Suprapubic skin (tissue), 3 donors: ENCODE results near the gene RABEP1.

Source experiments
- EP300 ChIP-seq: sonication (generic); formaldehyde crosslinking; IDR thresholded peaks from one replicate; pipeline ENCODE4 v1.6.1; 2017; ENCODE audit warnings: antibody characterized with exemption
- POLR2A ChIP-seq, 2 donors: fragments of 450-650 bp; IDR thresholded peaks; one replicate each; pipeline ENCODE4 v1.6.1; 2017; ENCODE audit warnings: antibody characterized with exemption in 2 of 2, mild to moderate bottlenecking in 2 of 2, moderate library complexity in 2 of 2
- TF ChIP-seq, protein P1 (sequence below), 2 donors: fragments of 200-600 bp in 1 of 2; fragments of 450-650 bp in 1 of 2; sonication (generic) in 1 of 2; IDR thresholded peaks; one replicate each; pipeline ENCODE4 v1.5.1; 2016 to 2019; ENCODE audit warnings: antibody characterized with exemption in 2 of 2, mild to moderate bottlenecking in 1 of 2, moderate library complexity in 1 of 2

DNA sequence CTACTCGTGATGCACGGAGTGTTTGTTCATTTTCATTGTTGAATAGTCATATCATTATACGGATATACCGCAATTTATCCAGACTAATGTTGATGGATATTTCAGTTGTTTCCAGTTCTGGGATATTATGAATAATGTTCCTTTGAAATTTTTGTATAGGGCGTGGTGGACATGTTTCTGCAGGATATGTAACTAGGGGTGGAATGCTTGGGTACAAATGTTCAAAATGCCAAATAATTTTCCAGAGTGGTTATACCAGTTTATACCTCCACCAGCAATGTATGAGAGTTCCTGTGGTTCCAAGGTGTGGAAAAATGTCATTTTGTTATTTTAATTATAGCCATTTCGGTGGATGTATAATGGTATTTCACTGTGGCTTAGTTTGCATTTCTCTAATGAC is 83.7 kb downstream of the RABEP1 start:
- TF ChIP-seq, protein P1, sequence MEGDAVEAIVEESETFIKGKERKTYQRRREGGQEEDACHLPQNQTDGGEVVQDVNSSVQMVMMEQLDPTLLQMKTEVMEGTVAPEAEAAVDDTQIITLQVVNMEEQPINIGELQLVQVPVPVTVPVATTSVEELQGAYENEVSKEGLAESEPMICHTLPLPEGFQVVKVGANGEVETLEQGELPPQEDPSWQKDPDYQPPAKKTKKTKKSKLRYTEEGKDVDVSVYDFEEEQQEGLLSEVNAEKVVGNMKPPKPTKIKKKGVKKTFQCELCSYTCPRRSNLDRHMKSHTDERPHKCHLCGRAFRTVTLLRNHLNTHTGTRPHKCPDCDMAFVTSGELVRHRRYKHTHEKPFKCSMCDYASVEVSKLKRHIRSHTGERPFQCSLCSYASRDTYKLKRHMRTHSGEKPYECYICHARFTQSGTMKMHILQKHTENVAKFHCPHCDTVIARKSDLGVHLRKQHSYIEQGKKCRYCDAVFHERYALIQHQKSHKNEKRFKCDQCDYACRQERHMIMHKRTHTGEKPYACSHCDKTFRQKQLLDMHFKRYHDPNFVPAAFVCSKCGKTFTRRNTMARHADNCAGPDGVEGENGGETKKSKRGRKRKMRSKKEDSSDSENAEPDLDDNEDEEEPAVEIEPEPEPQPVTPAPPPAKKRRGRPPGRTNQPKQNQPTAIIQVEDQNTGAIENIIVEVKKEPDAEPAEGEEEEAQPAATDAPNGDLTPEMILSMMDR (IDR thresholded peaks at IDR 0.05) = no peak
- TF ChIP-seq EP300 (no peak), POLR2A (IDR thresholded peaks at IDR 0.05) (no peak)
